SW480 (cell line): ENCODE results near the gene PTPRCAP.
"Not testable (repeated sequence)": the region's sequence is repeated elsewhere in the genome, so short reads cannot be mapped to it uniquely, and the experiment has no call there.

Experiments
- DNase-seq: peaks from one replicate; pipeline ENCODE4 v3.0.0-alpha.2; 2016; ENCODE audit warnings: low spot score

PTPRCAP gene

GRCh38 chr11:67440229-67441097 is 3.0 kb upstream of the PTPRCAP start:
- DNase-seq = no peak

GRCh38 chr11:67439321-67440228 is 2.1 kb upstream of the PTPRCAP start:
- peak; percentile 60 for DNase-seq

DNA sequence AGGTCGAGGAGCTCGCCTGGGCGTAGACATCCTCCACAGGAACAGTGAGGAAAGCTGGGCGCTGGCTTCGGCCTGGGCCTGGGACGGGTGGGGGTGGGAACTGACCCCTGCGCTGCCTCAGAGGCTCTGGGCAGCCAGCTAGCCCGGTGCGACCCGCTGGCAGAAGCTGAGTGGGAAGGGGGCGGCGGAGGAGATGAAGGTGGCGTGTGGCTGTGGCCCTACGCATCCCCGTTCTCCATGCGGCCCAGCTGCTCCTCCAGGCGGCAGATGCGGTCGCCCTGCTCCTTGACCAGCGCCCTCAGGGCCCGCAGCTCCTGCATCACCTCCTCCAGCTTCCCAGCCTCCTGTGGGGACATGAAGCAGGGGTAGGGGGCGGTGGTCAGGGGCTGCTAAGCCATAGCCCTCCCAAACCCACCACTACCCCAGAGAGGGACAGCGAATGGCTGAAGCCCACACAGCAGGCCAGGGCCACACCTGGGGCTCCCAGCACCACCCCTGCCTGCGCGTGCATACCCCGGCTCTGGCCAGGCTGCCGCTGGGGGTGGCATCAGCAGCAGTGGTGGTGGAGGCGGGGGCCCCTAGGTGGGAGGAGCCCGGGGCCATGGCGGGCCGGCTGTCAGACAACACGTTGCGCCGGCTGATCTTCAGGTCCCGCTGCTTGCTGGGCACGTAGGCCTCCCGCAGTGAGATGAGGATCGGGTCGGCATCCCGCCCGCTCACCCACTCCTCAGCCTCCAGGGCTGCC is 848 bp upstream of the PTPRCAP start:
- no peak for DNase-seq

DNA sequence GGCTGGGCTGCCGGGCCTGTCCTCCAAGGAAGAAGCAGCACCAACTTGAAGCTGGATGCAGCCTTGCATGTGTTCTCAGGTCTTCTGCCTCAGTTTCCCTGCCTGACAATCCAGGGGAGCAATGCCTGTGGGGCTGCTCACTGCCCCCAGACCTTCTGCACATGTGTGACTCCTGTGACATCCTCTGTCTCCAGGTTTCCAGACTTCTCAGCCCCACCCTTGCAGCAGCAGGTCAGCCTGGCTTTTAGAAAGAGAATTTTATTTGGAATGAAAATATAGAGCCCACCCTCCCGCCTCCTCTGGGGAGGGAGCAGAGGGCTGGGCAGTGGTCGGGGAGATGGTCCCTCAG is 301 bp upstream of the PTPRCAP start:
- DNase-seq = no peak

DNA sequence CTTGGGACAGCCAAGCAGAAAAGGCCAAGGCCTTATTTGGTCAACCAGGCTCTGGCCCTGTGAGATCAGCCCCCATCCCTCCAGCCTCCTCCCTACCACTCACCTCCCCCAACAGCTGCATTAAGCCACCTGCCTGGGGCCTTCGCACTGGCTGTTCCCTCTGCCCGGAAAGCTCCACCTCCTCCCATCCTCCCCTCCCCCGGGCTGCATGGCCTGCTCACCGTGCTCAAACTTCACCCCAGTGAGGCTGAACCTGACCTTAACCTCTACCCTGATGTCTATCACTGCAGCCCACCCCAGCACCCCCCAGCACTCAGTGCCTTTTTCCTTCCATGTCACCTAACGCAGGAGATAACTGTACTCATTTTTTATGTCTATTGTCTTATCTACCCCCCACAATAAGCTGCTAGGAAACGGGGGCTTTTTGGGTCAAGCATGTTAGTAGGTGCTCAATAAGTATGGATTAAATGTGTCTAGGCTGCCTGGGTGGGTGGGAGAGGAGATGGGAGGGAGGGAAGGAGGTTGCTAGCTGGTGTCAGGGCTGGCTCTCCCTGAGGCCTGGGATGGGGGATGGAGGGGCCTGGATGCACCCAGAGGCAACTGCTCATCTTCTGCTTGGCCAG is 912 bp downstream of the PTPRCAP start:
- no peak for DNase-seq

DNA sequence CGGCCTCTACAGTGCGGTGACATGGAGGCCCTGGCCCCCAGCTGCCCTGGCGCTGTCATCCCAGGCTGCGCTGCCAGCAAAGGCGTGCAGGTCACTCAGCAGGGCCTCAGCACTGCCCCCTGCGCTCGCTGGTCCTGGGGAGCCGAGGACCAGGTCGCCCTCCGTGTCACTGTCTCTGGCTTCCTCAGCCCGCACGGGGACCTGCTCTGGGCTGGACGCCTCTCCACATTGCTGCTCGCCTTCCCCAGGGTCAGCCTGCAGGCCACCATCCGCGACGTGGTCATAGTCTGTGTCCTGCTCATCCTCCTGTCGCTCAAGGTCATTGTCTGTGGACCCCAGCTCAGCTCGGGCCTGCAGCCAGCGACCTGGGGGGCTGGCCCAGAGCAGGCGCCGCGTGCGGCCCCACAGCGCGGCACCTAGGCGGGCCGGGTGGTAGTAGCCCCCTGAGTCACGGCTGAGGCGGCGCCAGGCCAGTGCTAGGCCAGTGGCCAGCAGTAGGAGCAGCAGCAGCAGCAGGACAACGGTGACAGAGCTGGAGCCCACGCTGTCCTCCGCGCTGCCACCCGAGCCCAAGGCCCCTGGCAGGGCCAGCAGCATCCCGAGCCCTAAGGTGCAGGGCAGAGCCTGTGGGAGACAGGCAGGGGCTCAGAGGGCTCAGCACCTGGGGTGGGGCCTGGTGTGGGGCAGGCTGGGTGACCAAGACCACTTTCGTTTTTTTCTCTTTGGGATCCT is 1.6 kb downstream of the PTPRCAP start:
- DNase-seq = no peak

- DNase-seq = no peak
Observed at GRCh38 chr11:67435031-67435726, 2.3 kb downstream of the PTPRCAP start.

DNA sequence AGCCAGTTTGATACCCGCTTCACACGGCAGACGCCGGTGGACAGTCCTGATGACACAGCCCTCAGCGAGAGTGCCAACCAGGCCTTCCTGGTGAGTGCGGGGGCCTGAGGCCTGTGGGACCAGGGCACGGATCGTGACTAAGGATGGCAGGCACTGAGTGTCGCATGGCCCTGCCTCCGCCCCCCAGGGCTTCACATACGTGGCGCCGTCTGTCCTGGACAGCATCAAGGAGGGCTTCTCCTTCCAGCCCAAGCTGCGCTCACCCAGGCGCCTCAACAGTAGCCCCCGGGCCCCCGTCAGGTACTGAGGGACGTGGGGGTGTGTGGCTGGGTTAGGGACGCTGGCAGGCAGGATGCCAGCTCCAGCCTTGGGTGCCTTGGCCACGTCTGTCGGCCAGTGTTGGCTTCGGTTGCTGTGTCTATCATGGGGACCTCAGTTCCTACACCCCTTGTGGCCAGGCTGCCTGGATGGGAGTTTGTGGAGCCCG is 3.0 kb downstream of the PTPRCAP start:
- no peak for DNase-seq

DNA sequence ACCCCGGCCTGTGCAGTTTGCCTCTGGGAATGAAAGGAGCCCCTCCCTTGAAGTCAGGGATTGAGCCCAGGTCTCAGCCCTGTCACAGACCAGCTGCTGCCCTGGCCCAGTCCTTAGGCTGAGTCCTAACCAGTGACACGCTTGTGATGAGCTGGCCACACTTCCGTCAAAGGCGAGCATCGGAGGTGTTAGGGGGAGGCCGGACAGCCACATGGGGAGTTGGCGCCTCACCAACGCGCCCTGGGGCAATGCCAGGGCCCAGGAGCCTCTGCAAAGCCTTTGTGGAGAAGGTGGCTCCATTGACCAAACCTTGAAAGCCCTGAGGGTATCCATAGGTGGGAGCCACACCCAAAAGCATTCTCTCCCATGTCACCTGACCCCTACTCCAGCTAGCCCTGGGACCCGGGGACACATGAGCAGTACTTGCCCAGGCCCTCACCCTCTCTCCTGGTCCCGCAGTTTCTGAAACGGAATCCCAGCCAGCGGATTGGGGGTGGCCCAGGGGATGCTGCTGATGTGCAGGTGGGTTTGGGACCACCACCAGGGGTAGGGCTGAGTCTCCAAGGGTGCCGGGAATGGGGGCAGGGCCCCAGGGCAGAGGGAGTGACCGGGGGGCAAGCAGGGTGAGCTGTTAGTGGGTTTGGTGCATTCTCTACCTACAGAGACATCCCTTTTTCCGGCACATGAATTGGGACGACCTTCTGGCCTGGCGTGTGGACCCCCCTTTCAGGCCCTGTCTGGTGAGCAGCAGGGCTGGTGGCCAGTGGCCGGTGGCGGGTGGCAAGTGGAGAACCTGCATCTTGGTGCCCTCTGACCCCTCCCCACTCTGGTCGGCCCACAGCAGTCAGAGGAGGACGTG is 3.7 kb downstream of the PTPRCAP start:
- DNase-seq = no peak

DNA sequence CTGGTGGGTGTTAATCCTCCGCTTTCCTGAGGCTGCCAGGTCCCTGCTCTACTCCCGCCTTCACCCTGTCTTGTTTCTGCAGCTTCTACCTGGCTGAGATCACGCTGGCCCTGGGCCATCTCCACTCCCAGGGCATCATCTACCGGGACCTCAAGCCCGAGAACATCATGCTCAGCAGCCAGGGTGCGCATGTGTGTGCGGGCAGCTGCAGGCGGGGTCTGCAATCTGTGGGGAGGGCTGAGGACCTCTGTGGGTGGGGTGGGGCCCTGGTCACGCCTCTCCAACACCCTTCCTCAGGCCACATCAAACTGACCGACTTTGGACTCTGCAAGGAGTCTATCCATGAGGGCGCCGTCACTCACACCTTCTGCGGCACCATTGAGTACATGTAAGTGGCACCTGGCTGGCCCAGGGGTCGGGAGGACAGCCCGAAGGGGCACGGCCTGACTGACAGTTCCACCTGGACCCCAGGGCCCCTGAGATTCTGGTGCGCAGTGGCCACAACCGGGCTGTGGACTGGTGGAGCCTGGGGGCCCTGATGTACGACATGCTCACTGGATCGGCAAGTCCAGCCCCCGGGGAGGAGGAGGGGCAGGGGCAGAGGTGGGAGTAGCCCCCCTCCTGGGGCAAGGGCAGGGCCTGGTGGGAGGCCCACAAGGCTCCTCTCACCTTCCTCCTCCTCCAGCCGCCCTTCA is 4.7 kb downstream of the PTPRCAP start:
- DNase-seq = no peak

- DNase-seq = no peak
Observed at GRCh38 chr11:67431346-67432249, 5.9 kb downstream of the PTPRCAP start.

GRCh38 chr11:67429722-67430121 is 7.8 kb downstream of the PTPRCAP start:
- DNase-seq = no peak

GRCh38 chr11:67429038-67429668 is 8.3 kb downstream of the PTPRCAP start:
- DNase-seq = no peak

DNA sequence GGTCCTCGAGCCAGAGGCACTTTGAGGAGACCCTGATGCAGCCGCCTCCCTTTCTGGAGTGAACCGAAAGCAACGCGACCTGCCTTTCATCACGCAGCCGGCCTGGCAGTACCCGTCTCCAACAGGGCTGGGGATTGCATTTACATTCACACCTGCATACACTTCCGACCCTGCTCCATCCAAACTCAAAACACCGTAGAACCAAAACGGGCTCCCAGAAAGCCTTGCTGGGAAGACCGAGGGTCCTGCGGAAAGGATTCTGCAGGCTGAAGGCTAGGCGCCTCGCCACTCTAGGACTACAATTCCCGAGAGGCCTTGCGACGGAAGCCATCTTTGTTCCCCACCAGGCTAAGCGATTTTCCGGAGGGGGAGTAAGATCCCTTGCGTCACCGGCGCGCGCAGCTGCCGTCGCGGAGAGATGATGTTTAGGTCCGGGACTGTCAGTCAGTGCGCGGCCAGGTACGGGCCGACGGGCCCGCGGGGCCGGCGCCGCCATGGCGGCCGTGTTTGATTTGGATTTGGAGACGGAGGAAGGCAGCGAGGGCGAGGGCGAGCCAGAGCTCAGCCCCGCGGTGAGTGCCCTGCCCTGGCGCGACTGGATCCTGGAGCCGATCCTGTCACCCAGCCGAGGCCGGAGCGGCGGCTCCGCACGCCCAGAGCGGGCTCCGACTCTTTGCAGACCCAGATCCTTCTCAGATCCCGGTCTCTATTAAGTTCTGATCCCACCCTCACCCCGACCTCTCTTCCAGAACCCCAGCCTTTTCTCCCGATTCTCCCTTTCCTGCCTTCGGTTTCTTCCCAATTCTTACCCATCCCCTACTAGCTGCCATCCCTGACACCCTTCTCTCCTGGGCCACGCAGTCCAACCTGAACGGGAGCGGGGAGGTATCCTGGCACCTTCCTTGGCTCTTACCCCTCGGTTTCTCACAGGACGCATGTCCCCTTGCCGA is 9.2 kb downstream of the PTPRCAP start, which contains the start of gene RPS6KB2:
Gene RPS6KB2 (plus strand): TSS at position 443 of the 950 bp plus-strand sequence. CDS start 52 bp downstream, at position 495.
- peak; percentile 97 for DNase-seq

GRCh38 chr11:67427364-67427859 is 10.1 kb downstream of the PTPRCAP start:
- DNase-seq = not testable (repeated sequence)
